ENCODE data around the gene KLF17. TPM values are rescaled to one million over a fixed set of nuclear protein-coding genes. Genes with fewer than 3 reads are reported as not detected.

Gene KLF17
- total and polyA plus RNA-seq, 2 experiments from 2014 or later: not detected

GRCh38 chr1:44094047-44094446 lies 24.6 kb upstream of the KLF17 start:
- H2AFZ ChIP-seq: no peak overlapping the region

More at GRCh38 chr1:44094047-44094446, 24.6 kb upstream of the KLF17 start:
- H3K4me2 ChIP-seq: no peak overlapping the region
- peaks cover 4% of the 10 kb centered on the region for H3K27me3 Mint-ChIP-seq (ENCODE audit: insufficient read depth, low read depth, poor library complexity)
- H3K27ac Mint-ChIP-seq: no peak overlapping the region
- DNase-seq (ENCODE audit: low spot score): no peak
- H3K9me3 Mint-ChIP-seq: peaks cover 12% of the 10 kb centered on the region; the same call in 1 of the 3 replicates
- H3K27me3 ChIP-seq (ENCODE audit: insufficient read depth): no peaks in the 10 kb centered on the region
- H3K27ac ChIP-seq (ENCODE audit: low read depth): no peak overlapping the region
- peaks cover 16% of the 10 kb centered on the region for H3K4me1 Mint-ChIP-seq
- no peak overlapping the region for H3K4me3 ChIP-seq
- no peaks in the 10 kb centered on the region; the same call in 1 of the 2 replicates for H3F3A ChIP-seq (replicated peaks; ENCODE audit: low read depth)
- H3K4me1 ChIP-seq (ENCODE audit: insufficient read depth): peaks cover 15% of the 10 kb centered on the region
- H3K79me2 ChIP-seq (replicated peaks; ENCODE audit: insufficient read depth): no peaks in the 10 kb centered on the region
- no peaks in the 10 kb centered on the region for H3K36me3 ChIP-seq (ENCODE audit: insufficient read depth)
- no peaks in the 10 kb centered on the region for H3K9me2 ChIP-seq (ENCODE audit: insufficient read depth)
- no peak for TF ChIP-seq EZH2 (IDR thresholded peaks at IDR 0.05; ENCODE audit: low read depth, unreplicated experiment)
- TF ChIP-seq STAT1 (IDR thresholded peaks at IDR 0.05; ENCODE audit: unreplicated experiment): no peak
- no peak for TF ChIP-seq CTCF (conservative IDR thresholded peaks at IDR 0.05; ENCODE audit: low read depth in 2 of 2)
- TF ChIP-seq ZNF462 (CRISPR knock-in tag; IDR thresholded peaks at IDR 0.05): no peak
- TF ChIP-seq JUNB (IDR thresholded peaks at IDR 0.05; ENCODE audit: unreplicated experiment): no peak
- TF ChIP-seq EZH2phosphoT487 (IDR thresholded peaks at IDR 0.05; ENCODE audit: unreplicated experiment): no peak
- no peak for TF ChIP-seq ZNF331 (CRISPR knock-in tag; IDR thresholded peaks at IDR 0.05; ENCODE audit: low read depth)
- TF ChIP-seq NANOG (IDR thresholded peaks at IDR 0.05; ENCODE audit: borderline replicate concordance): no peak
- no peak for TF ChIP-seq ETS1 (IDR thresholded peaks at IDR 0.05)
- TF ChIP-seq CREB1 (CRISPR knock-in tag; IDR thresholded peaks at IDR 0.05; ENCODE audit: low read depth): no peak
- TF ChIP-seq POLR2AphosphoS5 (IDR thresholded peaks at IDR 0.05; ENCODE audit: low read depth): no peak
- TF ChIP-seq REST (IDR thresholded peaks at IDR 0.05; ENCODE audit: unreplicated experiment): no peak
- H3K36me3 Mint-ChIP-seq (ENCODE audit: low read depth): peaks cover 3% of the 10 kb centered on the region; the same call in 1 of the 3 replicates
- H4K20me1 ChIP-seq (replicated peaks; ENCODE audit: insufficient read depth): no peaks in the 10 kb centered on the region
- no peak overlapping the region for H3K4me3 Mint-ChIP-seq
- no peak for ATAC-seq

All from GM23338 (cell line).